Prostate gland (tissue), 2 donors: Measurements from ENCODE around the gene OR10A5.

Experiments
- CTCF ChIP-seq, 4 experiments: fragments of 200-600 bp in 2 of 4; fragments of 450-650 bp in 2 of 4; sonication (generic) in 2 of 4; IDR thresholded peaks; 1 replicate in 3 of 4; 2 replicates in 1 of 4; pipeline ENCODE4 v1.5.1; 2016 to 2019; ENCODE audit warnings: antibody characterized with exemption in 4 of 4, mild to moderate bottlenecking in 2 of 4, moderate library complexity in 2 of 4
- POLR2A ChIP-seq: fragments of 450-650 bp; IDR thresholded peaks from one replicate; pipeline ENCODE4 v1.6.1; 2016; ENCODE audit warnings: antibody characterized with exemption, mild to moderate bottlenecking

GRCh38 chr11:6875761-6876160, 30.3 kb downstream of the OR10A5 start:
- TF ChIP-seq CTCF (IDR thresholded peaks at IDR 0.05), result no peak
- TF ChIP-seq POLR2A, result no peak
